ENCODE measurements around the gene A4GALT.
A peak's percentile ranks its signal among the peaks of the same experiment; 100 is the strongest.

A4GALT gene

DNA sequence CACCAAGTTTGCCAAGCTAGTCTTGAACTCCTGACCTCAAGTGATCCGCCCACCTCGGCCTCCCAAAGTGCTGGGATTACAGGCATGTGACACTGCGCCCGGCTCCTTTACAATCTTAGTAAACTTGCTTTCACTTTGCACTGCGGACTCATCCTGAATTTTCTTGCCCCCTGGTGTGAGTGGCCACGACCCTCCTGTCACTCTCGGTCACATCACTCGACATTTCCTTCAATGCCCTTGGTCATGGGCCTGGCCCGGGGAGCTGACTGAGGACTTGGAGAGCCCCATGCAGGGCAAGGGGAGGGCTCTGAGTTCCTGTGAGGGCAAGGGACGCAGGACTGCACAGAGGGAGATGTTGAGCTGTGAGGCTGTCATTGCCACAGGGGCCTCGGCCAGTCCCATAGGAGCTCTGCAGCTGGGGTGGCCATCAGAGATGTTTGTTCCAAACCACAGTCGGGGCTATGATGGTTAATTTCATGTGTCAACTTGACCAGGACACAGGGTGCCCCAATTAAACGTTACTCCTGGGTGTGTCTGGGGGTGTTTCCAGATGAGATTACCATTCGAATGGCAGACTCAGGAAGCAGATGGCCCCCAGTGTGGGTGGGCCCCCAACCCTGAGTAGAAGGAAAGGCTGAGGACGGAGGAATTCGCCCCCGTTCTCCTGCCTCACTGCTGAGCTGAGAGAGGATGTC is 21.2 kb downstream of the A4GALT start:
- no peaks in the 10 kb centered on the region for H3K9me3 ChIP-seq (ENCODE audit: insufficient read depth, low read length)
- H3K27me3 ChIP-seq (ENCODE audit: low read length), result no peaks in the 10 kb centered on the region
- H2AFZ ChIP-seq (ENCODE audit: low read depth, low read length, severe bottlenecking), result no peak overlapping the region
- no peaks in the 10 kb centered on the region for H3K36me3 ChIP-seq (ENCODE audit: low read length)
- H3K9ac ChIP-seq (ENCODE audit: low read length), result no peak overlapping the region
- no peaks in the 10 kb centered on the region for H3F3A ChIP-seq (ENCODE audit: insufficient read depth)
- no peak overlapping the region for H3K4me2 ChIP-seq (ENCODE audit: low read depth, low read length, poor library complexity, severe bottlenecking)
- TF ChIP-seq, protein P1, sequence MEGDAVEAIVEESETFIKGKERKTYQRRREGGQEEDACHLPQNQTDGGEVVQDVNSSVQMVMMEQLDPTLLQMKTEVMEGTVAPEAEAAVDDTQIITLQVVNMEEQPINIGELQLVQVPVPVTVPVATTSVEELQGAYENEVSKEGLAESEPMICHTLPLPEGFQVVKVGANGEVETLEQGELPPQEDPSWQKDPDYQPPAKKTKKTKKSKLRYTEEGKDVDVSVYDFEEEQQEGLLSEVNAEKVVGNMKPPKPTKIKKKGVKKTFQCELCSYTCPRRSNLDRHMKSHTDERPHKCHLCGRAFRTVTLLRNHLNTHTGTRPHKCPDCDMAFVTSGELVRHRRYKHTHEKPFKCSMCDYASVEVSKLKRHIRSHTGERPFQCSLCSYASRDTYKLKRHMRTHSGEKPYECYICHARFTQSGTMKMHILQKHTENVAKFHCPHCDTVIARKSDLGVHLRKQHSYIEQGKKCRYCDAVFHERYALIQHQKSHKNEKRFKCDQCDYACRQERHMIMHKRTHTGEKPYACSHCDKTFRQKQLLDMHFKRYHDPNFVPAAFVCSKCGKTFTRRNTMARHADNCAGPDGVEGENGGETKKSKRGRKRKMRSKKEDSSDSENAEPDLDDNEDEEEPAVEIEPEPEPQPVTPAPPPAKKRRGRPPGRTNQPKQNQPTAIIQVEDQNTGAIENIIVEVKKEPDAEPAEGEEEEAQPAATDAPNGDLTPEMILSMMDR (IDR thresholded peaks at IDR 0.05; ENCODE audit: insufficient read depth, low read length, poor library complexity, severe bottlenecking), result no peak
- no peak for TF ChIP-seq EZH2phosphoT487 (conservative IDR thresholded peaks at IDR 0.05; ENCODE audit: low read length)
- H3K4me3 ChIP-seq (ENCODE audit: insufficient read depth, low read length, poor library complexity, severe bottlenecking), result no peak overlapping the region
- no peak overlapping the region for H3K27ac ChIP-seq (ENCODE audit: low read depth, low read length)
- H3K79me2 ChIP-seq (ENCODE audit: insufficient read depth, low read length), result peaks cover 17% of the 10 kb centered on the region
- no peaks in the 10 kb centered on the region for H4K20me1 ChIP-seq (ENCODE audit: low read depth, low read length)
- no peaks in the 10 kb centered on the region for H3K9me2 ChIP-seq (replicated peaks; ENCODE audit: insufficient read depth, low read length)

DNA sequence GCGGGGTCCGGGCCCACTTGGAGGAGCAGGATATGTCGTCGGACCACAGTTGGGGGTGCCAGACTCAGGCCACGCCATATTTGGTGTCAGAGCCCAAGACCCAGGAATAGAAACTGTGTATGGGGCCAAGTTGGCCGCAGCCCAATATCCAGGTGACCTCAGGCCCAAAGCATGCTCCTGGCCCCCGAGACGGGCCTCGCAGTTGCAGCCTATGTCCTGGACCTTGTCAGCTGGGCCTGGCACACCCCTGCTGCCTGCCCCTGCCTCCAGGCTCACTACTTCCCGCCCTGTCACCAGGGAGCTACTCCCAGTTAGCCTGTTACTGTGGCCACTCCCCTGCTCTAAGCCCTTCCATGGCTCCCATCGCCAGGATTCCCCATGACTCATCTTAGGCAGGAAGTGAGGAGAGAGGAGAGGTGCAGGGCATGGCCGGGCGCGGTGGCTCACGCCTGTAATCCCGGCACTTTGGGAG is 23.1 kb downstream of the A4GALT start:
- Histone ChIP-seq H3K9ac (ENCODE audit: low read length) (no peak overlapping the region), H3K36me3 (ENCODE audit: low read length) (no peaks in the 10 kb centered on the region), H3K4me2 (ENCODE audit: low read depth, low read length, poor library complexity, severe bottlenecking) (no peak overlapping the region), H3K9me3 (ENCODE audit: insufficient read depth, low read length) (no peaks in the 10 kb centered on the region), H2AFZ (ENCODE audit: low read depth, low read length, severe bottlenecking) (no peak overlapping the region), H3F3A (ENCODE audit: insufficient read depth) (no peaks in the 10 kb centered on the region), H3K9me2 (replicated peaks; ENCODE audit: insufficient read depth, low read length) (no peaks in the 10 kb centered on the region), H3K79me2 (ENCODE audit: insufficient read depth, low read length) (peaks cover 9% of the 10 kb centered on the region), H3K27ac (ENCODE audit: low read depth, low read length) (no peak overlapping the region), H3K4me3 (ENCODE audit: insufficient read depth, low read length, poor library complexity, severe bottlenecking) (no peak overlapping the region), H4K20me1 (ENCODE audit: low read depth, low read length) (no peaks in the 10 kb centered on the region), H3K27me3 (ENCODE audit: low read length) (no peaks in the 10 kb centered on the region)
- no peak for TF ChIP-seq EZH2phosphoT487 (conservative IDR thresholded peaks at IDR 0.05; ENCODE audit: low read length)
- TF ChIP-seq, protein P1 (IDR thresholded peaks at IDR 0.05; ENCODE audit: insufficient read depth, low read length, poor library complexity, severe bottlenecking), result no peak

DNA sequence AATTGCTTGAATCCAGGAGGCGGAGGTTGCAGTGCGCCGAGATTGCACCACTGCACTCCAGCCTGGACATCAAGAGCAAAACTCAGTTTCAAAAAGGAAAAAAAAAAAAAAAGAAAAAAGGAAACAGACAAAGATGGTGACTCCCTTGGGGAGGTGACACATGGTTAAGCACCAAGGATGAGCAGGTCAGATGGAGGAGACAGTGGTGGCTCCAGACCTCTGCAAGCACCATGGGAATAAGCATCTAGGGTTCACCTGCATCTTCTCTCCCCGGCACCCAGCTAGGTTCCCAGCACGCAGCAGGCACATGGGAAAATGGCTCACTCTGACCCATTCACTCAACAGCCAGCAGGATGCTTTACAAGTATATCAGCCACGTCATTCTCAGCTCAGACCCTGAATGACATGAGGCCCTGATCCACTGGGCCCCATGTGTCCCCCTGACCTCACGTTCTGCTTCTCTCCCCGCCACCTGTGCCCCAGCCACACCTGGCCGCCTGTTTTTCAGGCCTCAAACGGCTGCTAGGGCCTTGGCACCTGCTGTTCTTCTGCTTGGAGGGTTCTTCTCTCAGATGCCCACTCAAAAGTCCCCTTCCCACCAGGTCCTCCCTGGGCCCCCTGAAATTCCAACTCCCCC is 24.2 kb downstream of the A4GALT start:
- TF ChIP-seq, protein P1 (IDR thresholded peaks at IDR 0.05; ENCODE audit: insufficient read depth, low read length, poor library complexity, severe bottlenecking), result no peak
- no peak for TF ChIP-seq EZH2phosphoT487 (conservative IDR thresholded peaks at IDR 0.05; ENCODE audit: low read length)
- H3K4me2 ChIP-seq (ENCODE audit: low read depth, low read length, poor library complexity, severe bottlenecking), result peak overlapping the region; percentile 1
- peaks cover 9% of the 10 kb centered on the region for H3K79me2 ChIP-seq (ENCODE audit: insufficient read depth, low read length)

More for the DNA sequence above, 24.2 kb downstream of the A4GALT start:
- H3K36me3 ChIP-seq (ENCODE audit: low read length), result no peaks in the 10 kb centered on the region
- H3K9me2 ChIP-seq (replicated peaks; ENCODE audit: insufficient read depth, low read length), result no peaks in the 10 kb centered on the region
- H3K9me3 ChIP-seq (ENCODE audit: insufficient read depth, low read length), result no peaks in the 10 kb centered on the region
- H3F3A ChIP-seq (ENCODE audit: insufficient read depth), result no peaks in the 10 kb centered on the region
- H4K20me1 ChIP-seq (ENCODE audit: low read depth, low read length), result no peaks in the 10 kb centered on the region
- H3K9ac ChIP-seq (ENCODE audit: low read length), result no peak overlapping the region
- H3K27ac ChIP-seq (ENCODE audit: low read depth, low read length), result peak overlapping the region; percentile 62
- H3K4me3 ChIP-seq (ENCODE audit: insufficient read depth, low read length, poor library complexity, severe bottlenecking), result no peak overlapping the region
- H2AFZ ChIP-seq (ENCODE audit: low read depth, low read length, severe bottlenecking), result no peak overlapping the region
- no peaks in the 10 kb centered on the region for H3K27me3 ChIP-seq (ENCODE audit: low read length)
